Dendritic cell treated with granulocyte-macrophage colony-stimulating factor and Interleukin-4, amounts not matched to agents 40 ng/mL and 50 ng/mL, for 4 days (primary cell): ENCODE measurements around the gene TBC1D7.

Experiments
- H3K27ac Mint-ChIP-seq: one replicate; pipeline ENCODE4 v1.8.0; 2022; ENCODE audit warnings: mild to moderate bottlenecking, mixed read lengths
- H3K27me3 Mint-ChIP-seq: one replicate; pipeline ENCODE4 v1.8.0; 2022; ENCODE audit warnings: mild to moderate bottlenecking, mixed read lengths
- H3K36me3 Mint-ChIP-seq: one replicate; pipeline ENCODE4 v1.8.0; 2022; ENCODE audit warnings: low read depth, mixed read lengths
- H3K4me1 Mint-ChIP-seq: one replicate; pipeline ENCODE4 v1.8.0; 2022; ENCODE audit warnings: low read depth, mixed read lengths
- H3K4me3 Mint-ChIP-seq: one replicate; pipeline ENCODE4 v1.8.0; 2022; ENCODE audit warnings: mild to moderate bottlenecking, moderate library complexity, mixed read lengths
- H3K9me3 Mint-ChIP-seq: one replicate; pipeline ENCODE4 v1.8.0; 2022; ENCODE audit warnings: mixed read lengths
- intact Hi-C: fragments of 100-400 bp; cut with micrococcal nuclease; formaldehyde crosslinking; loops from one replicate; pipeline ENCODE4 v1.15.0; 2022

The TBC1D7 gene

DNA sequence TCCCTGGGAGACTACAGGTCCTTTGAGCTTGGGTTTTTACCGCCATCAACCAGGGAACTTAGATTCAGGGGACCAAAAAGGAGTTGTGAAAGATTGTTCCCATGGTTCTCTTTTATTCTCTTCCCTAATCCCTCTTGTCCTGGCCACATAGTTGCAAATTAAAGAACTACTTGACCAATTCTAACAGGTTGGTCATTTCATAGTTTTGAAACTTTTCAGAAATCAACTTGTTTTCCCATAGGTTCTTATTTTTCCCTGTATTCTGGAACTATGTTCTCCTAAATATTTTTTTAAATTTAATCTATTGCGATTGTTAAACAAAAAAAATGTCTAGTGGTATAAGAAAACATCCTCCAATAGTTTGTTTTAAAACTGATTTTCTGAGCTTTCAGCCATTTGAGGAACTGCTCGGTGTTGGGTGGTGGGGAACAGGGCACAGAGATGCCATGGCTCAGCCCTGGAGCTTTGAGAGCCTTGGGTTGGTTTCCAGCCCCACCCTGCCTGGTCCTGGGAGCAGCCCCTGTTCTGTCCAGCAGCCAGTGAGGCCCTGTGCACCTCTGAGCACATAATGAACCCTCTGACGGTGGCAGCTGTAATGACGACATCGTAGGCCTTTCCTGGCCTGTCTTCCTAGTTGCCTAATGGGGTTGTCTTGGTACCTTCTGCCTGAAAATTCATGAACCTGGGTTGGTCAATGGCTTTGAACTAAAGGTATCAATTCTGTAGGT lies 53.5 kb downstream of the TBC1D7 start:
- intact Hi-C loops, result loop anchor here (10.0 kb wide), 1 partner anchor 330 kb away; no protein-coding TSS in a partner anchor
- Mint-ChIP-seq H3K9me3 (no peaks in the 10 kb centered on the region), H3K27ac (peak overlapping the region; percentile 84), H3K27me3 (peaks cover 27% of the 10 kb centered on the region), H3K4me1 (peaks cover 51% of the 10 kb centered on the region), H3K4me3 (peak overlapping the region; percentile 80), H3K36me3 (peaks cover 19% of the 10 kb centered on the region)

DNA sequence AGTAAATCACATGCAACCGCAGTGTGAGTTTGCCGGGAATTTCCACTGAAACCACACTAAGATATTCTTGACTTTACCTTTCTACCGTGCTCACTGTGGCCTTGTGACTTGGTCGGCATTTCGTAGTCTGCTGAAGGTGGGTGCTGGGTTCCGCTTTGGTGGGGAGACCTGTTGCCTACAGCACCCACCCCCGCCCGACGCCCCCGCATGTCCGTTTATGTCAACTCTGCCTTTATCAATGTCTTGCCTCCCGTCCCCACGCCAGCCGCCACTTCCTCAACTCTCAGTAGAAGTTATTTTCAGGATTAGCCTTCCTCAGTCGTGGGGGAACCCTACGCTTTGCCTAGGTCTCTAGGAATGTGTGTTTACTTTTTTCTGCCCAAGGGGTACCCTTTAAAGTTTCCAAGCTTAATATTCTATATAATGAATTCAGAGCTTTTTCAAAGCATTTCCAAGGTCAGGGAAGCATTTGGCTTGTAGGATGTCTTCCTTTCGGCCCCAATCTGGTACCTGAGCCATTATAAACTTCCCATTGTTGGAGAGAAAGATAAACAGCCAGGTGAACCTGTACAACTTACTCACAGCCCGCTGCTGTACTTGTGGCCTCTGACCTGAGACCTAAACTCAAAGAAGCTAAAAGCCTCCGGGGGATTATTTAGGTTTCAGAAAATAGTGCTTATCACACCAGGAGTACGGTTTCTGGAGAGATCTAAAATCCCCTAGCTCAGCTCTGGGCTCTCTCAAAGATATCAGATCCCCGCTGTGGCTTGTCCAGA lies 54.2 kb downstream of the TBC1D7 start:
- Mint-ChIP-seq H3K4me1 (peaks cover 59% of the 10 kb centered on the region), H3K36me3 (peaks cover 18% of the 10 kb centered on the region), H3K27ac (peak overlapping the region; percentile 84), H3K27me3 (peaks cover 29% of the 10 kb centered on the region), H3K4me3 (peak overlapping the region; percentile 80), H3K9me3 (no peaks in the 10 kb centered on the region)
- intact Hi-C loops, result loop anchor here (10.0 kb wide), 1 partner anchor 329 kb away; no protein-coding TSS in a partner anchor

DNA sequence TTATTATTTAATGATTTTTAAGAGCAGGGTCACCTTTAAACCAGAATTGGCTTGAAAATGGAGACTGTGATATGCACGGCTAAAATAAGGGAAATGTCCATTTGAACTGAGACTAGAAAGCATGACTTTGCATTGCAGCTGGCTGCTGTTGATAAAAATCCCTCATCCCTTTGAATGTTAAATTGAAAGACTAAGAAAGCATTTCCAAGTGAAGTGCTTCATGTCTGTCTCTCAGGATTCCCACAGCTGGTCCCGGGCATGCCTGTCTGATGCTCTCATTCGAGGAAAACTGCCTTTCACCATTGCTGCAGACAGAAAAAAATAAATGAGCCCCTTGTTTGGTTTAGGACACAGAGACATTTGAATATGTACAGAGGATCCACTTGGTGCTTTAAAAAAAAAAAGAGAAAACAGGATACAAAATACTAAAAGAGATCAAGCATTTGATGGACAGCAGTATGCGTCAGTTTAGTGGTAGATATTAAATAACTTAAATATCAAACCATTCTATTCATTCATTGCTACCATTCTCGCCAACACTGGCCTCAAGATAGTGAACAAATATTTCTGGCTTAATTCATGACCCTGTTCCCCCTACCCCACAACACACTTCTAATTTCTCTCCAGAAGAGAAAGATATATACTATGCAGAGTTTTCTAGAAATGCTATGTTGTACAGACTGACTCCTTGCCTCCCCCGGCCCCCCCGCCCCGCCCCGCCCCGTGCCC lies 55.0 kb downstream of the TBC1D7 start:
- peak overlapping the region; percentile 80 for H3K4me3 Mint-ChIP-seq
- H3K27ac Mint-ChIP-seq, result peak overlapping the region; percentile 84
- peaks cover 66% of the 10 kb centered on the region for H3K4me1 Mint-ChIP-seq
- peaks cover 27% of the 10 kb centered on the region for H3K27me3 Mint-ChIP-seq
- H3K36me3 Mint-ChIP-seq, result peaks cover 12% of the 10 kb centered on the region
- H3K9me3 Mint-ChIP-seq, result no peaks in the 10 kb centered on the region
- intact Hi-C loops, result loop anchor here (10.0 kb wide), 1 partner anchor 329 kb away; no protein-coding TSS in a partner anchor

DNA sequence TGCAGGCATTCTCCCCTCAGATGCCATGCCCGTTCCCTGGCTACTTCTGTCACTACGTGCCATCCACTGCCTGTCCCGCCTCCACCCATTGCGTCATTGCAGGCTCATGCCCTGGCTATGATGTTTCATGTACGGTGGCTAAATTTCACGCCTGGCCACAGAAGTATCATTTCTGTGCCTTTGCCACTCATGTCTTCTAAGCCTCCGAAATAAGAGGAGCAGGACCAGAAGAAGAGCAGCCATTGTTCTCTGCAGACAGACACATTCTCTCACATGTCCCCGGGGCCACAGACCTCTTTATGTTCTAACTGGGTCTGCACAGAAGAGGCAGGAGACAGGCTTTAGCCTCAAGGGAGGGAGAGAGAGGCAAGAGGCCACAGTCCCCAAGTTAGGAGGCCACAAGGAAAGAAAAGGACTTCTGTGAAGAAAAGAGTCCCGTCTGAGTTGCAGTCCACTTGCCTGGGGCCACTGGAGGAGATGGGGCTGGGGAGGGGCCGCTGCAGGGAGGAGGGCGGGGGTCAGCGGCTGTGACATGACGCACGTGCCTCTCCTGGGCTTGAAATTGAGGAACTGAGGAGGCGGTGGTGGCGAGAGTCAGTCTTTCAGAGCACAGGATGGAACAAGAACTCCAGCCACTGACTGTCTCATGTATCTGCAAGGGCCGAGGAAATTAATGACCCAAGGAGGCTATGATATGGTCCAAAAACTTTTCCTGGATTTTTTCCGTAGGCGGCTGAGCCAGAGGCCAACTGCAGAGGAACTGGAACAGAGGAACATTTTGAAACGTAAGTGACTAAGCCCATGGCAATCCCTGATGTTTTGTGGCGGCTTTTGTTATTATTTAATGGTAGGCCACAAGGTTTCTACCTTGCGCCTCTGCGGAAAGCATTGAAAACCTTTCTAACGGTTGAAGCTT lies 55.9 kb downstream of the TBC1D7 start:
- Mint-ChIP-seq H3K36me3 (peaks cover 7% of the 10 kb centered on the region), H3K4me1 (peaks cover 61% of the 10 kb centered on the region), H3K27me3 (peaks cover 24% of the 10 kb centered on the region), H3K27ac (peak overlapping the region; percentile 84), H3K9me3 (no peaks in the 10 kb centered on the region), H3K4me3 (peak overlapping the region; percentile 58)
- intact Hi-C loops, result loop anchor here (1.0 to 10.0 kb wide), 2 partner anchors 31 to 328 kb away; no protein-coding TSS in a partner anchor

DNA sequence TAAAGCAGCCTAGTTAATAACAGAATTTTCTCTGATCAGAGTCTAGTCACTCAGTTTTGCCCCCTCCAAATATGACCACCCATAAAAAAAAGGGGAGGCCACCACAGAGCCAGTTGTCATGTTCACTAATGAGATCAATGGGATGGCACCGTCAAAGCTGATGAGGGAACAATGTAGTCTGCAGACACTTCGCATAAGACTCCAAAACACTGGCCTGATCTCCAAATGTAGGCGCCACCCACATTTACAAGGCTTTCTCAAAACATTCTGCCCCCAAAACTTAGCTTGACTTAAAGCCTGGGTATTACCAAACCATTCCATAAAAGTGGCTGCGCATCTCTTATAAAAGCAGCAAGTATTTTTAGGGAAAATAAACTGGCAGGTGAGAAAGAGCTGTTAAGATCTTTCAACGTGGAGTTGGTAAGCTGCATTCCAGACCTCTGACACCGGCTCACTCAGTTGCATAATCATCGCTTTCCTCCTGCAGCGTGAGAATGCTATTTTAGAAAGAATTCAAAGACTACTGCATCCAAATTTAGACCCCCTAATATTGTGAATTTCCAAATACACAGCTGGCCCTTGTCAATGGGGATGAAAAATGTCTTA lies 59.3 kb downstream of the TBC1D7 start:
- H3K27me3 Mint-ChIP-seq, result peaks cover 31% of the 10 kb centered on the region
- H3K27ac Mint-ChIP-seq, result no peak overlapping the region
- peaks cover 13% of the 10 kb centered on the region for H3K9me3 Mint-ChIP-seq
- no peak overlapping the region for H3K4me3 Mint-ChIP-seq
- intact Hi-C loops, result no loop called here
- H3K4me1 Mint-ChIP-seq, result peaks cover 38% of the 10 kb centered on the region
- H3K36me3 Mint-ChIP-seq, result peaks cover 10% of the 10 kb centered on the region

DNA sequence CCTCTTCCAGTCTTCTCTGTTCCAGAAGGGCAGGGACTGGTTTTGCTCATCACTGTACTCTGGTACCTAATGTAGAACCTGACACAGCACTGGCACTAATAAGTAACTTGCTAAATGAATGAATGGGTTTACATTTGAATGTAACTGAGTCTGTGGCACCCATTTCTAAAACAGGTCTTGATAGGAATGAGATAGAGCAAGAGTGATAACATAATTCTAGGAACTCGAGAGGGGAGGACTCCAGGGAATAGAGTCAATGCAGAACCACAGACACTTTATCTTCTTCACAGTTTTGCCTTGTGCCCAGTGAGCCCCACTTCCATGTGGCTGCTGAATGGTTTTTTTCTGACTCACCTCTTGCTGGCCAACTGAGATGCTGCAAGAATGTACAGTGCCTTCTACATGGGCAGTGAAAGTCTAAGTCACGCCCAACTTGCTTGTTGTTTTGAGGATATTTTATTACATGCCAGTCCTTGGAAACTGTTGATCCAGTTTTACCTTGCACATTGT lies 61.1 kb downstream of the TBC1D7 start:
- Mint-ChIP-seq H3K27ac (no peak overlapping the region), H3K4me1 (peaks cover 33% of the 10 kb centered on the region), H3K4me3 (no peak overlapping the region), H3K27me3 (peaks cover 31% of the 10 kb centered on the region), H3K9me3 (peaks cover 13% of the 10 kb centered on the region), H3K36me3 (peaks cover 10% of the 10 kb centered on the region)
- intact Hi-C loops, result no loop called here

DNA sequence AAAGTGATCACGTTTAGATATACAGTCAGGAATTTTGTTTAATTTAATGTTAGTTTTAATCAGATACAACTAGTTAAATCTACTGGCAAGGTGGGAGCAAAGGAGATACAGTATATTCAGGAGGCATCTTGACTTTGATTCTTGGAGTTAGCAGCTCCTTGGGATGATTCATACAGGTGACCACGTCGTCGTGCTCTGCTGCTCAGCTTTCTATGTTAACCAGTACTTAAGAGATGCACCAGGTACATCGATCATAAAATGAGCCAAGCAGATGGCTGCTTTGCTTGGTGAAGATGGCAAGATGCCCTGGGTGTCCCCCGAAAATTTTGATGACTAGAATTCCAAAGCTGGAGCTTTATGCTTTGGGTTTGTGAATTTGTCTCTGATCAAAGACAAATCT lies 64.7 kb downstream of the TBC1D7 start:
- peaks cover 35% of the 10 kb centered on the region for H3K4me1 Mint-ChIP-seq
- H3K36me3 Mint-ChIP-seq, result peaks cover 10% of the 10 kb centered on the region
- intact Hi-C loops, result no loop called here
- peaks cover 13% of the 10 kb centered on the region for H3K9me3 Mint-ChIP-seq
- no peak overlapping the region for H3K27ac Mint-ChIP-seq
- H3K4me3 Mint-ChIP-seq, result no peak overlapping the region
- peaks cover 22% of the 10 kb centered on the region for H3K27me3 Mint-ChIP-seq

DNA sequence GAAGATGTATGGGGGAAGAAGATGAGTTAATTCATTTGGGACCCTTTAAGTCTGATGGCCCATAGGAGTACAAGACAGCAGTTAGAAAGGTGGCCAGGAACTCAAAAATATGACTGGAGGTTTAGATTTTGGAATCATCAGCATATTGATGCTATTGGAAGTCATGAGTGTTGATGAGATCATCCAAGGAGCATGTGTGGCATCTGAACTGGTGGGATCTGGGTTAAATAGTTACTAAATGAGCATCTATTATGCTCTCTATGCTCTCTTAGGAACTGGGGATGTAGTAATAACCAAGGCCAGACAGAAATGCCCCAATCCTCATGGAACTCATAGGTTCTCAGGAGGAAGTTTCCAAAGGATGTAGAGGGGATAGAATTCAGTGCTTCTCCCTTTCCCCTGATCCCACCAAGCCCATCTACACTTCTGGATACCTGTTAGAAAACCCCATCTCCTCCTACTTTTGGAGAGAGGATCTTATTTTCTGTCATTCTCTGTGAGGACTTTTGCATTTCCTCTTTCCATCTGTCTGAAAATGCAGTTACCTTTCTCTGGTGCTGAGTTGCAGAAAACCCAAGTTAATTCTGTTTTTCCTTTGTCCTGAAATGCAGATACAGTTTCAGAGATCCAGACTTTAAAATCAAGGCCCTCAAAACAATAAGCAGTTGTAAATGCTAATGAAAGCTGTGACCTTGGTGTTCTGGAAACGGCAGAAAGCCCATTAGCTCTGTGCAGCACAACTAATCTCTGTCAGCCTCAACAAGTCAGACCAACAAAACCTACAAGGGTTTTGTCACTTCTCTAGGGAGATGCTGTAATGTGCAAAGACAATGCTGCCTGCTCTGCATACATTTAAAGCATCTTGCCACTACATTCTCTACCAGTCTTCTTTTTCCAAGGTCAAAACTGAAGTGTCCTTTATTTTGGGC lies 65.8 kb downstream of the TBC1D7 start:
- Mint-ChIP-seq H3K27me3 (peaks cover 33% of the 10 kb centered on the region), H3K36me3 (peaks cover 13% of the 10 kb centered on the region), H3K9me3 (peaks cover 13% of the 10 kb centered on the region), H3K4me1 (peaks cover 35% of the 10 kb centered on the region), H3K4me3 (no peak overlapping the region), H3K27ac (peak overlapping the region; percentile 37)
- intact Hi-C loops, result no loop called here

DNA sequence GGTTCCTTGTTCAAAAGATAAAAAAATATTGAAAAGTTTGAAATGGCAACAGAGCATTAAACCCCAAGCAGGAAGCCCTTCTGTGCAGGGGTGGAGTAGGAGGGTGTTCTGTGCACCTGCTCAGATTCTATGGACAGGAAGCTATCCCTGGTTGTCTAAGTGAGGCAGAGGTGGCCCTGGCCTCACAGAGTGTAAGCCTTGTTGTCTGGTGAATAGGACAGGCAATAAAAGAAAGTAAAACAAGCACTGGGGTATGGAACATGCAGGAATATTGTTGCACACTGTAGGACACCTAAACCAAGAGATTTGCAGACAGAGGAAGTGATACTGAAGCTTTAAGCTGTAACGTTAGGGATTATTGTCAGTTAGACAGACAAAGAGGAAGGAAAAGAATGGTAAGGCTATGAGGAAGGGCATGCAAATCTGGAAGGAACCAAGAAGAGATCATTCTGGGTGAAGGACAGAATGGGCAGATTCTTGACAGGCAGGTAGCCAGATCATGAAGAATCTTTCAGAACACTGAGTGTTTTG lies 66.8 kb downstream of the TBC1D7 start:
- Mint-ChIP-seq H3K36me3 (peaks cover 9% of the 10 kb centered on the region), H3K27me3 (peaks cover 28% of the 10 kb centered on the region), H3K4me1 (peaks cover 45% of the 10 kb centered on the region), H3K27ac (peak overlapping the region; percentile 37), H3K9me3 (peaks cover 7% of the 10 kb centered on the region), H3K4me3 (no peak overlapping the region)
- intact Hi-C loops, result no loop called here

DNA sequence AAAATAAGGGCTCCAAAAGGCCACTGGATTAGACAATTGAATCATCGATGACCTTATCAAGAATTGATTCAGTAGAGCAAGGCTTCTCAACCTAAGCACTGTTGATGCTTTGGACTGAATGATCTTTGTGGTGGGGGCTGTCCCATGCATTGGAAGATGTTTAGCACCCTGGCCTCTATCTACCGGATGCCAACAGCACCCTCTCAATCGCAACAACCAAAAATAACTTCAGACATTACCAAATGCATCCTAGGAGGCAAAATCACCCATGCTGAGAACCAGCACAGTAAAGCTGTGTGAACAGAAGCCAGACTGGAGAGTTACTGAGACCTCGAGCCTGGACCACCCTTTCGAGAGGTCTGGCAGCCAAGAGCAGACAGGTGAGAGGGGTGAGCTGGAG lies 67.5 kb downstream of the TBC1D7 start:
- no peaks in the 10 kb centered on the region for H3K9me3 Mint-ChIP-seq
- H3K27ac Mint-ChIP-seq, result no peak overlapping the region
- peaks cover 52% of the 10 kb centered on the region for H3K4me1 Mint-ChIP-seq
- intact Hi-C loops, result no loop called here
- peaks cover 22% of the 10 kb centered on the region for H3K27me3 Mint-ChIP-seq
- H3K36me3 Mint-ChIP-seq, result peaks cover 6% of the 10 kb centered on the region
- H3K4me3 Mint-ChIP-seq, result no peak overlapping the region

DNA sequence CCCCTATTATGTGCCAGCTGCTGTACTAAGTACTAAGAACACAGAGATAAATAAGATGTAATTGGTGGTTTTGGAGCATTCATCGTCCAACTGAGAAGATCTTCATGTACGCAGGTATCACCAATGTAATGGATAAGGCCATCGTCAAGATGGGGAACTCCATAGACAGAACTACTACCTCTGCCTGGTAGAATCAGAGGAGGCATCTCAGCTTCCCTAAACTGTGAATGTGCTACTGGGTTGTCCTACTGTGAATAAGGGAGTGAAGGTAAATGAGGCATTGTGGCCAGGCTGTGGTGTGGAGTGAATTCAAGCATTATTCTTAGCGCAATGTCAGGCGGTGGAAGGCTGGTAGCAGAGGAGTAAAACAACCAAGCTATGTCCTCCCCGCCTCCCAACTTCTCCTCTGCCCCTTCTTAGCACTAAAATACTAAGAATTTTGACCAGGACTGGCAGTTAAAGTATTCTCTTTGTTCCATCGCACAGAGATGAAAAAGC lies 68.2 kb downstream of the TBC1D7 start:
- H3K4me1 Mint-ChIP-seq, result peaks cover 59% of the 10 kb centered on the region
- peaks cover 18% of the 10 kb centered on the region for H3K27me3 Mint-ChIP-seq
- H3K4me3 Mint-ChIP-seq, result no peak overlapping the region
- no peak overlapping the region for H3K27ac Mint-ChIP-seq
- intact Hi-C loops, result no loop called here
- no peaks in the 10 kb centered on the region for H3K9me3 Mint-ChIP-seq
- H3K36me3 Mint-ChIP-seq, result peaks cover 10% of the 10 kb centered on the region
